Aortic smooth muscle cell (primary cell): ENCODE data around the gene PJA2. TPM values are rescaled to one million over a fixed set of nuclear protein-coding genes. Genes with fewer than 3 reads are reported as not detected.

Experiments
- total RNA-seq: library from RNA; depleted of rRNA; stranded (reverse); fragments of >200 nt; gene quantifications from 2 replicates; pipeline ENCODE4 v1.2.3, GENCODE V29; 2014

Gene PJA2, protein sequence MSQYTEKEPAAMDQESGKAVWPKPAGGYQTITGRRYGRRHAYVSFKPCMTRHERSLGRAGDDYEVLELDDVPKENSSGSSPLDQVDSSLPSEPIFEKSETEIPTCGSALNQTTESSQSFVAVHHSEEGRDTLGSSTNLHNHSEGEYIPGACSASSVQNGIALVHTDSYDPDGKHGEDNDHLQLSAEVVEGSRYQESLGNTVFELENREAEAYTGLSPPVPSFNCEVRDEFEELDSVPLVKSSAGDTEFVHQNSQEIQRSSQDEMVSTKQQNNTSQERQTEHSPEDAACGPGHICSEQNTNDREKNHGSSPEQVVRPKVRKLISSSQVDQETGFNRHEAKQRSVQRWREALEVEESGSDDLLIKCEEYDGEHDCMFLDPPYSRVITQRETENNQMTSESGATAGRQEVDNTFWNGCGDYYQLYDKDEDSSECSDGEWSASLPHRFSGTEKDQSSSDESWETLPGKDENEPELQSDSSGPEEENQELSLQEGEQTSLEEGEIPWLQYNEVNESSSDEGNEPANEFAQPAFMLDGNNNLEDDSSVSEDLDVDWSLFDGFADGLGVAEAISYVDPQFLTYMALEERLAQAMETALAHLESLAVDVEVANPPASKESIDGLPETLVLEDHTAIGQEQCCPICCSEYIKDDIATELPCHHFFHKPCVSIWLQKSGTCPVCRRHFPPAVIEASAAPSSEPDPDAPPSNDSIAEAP
- total RNA-seq: 115 and 127 TPM in 2 replicates

DNA sequence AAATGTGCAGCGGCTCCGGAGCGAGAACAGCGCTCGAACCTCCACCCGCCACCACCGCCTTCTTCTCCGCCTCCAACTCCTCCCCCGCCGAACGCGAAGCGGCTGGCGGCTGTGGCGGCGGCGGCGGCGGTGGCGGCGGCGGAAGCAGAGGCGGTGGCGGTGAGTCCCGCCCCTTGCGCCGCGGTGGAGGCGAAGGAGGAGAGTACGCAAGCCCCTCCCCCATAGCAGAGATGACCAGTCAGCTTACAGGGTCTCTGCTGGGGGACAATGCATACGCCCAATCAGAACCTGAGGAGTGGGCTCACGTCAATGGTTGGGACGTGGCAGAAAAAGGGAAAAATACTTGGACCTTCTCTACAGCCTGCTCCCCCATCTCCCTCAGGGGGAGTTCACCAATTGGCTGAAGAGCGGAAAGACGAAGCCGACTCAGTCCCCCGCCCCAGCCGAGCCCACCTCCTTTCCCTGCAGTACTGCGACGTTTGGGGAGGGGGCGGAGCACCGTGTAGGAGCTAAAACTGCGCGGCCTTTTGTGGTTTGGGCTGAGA is at the start of gene PJA2:
Gene PJA2, minus strand, starts transcription at position 131 of the 545 bp plus-strand sequence. CDS start 26,541 bp downstream, outside the sequence.

